GM18858 (cell line): ENCODE results near the gene PRKCE.

ENCODE experiments used
- ATAC-seq: cut with Tn5 transposase; IDR thresholded peaks from one replicate; pipeline ENCODE4 v1.9.1; 2021; ENCODE audit not compliant: unreplicated experiment

PRKCE gene

DNA sequence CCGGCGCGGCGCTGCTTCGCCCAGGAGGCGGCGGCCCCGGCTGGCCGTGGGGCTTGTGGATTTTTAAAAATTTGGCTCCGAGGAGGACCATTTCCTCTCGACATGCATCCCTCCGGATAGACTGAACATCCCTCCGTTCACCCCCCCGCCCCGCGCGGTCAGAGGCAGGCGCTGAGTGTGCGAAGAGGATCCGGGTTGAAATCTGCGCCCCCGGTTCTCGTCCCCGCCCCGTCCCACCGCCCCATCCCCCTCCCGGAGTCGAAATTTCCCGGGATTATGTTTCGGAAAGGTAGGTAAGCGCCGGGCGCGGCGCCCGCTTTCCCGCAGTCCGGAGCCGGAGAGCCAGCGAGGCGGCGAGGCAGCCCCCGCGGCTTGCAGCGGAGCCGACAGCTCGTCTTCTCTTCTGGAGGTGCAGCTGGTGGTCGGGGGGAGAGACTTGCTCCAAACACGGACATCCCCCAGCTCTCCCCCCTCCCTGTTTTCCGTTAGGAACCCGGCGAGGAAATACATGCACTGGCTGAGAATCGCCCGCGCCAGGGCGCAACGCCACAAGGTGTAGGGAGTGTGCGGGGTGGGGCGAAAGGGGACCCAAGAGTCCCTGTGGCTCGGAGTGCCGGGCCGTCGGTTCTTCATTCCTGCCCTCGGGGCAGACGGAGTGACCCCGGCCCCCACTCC is at the start of gene PRKCE:
TSS of gene PRKCE (plus strand) at position 261 of the 675 bp plus-strand sequence.
- ATAC-seq: peak; percentile 13

DNA sequence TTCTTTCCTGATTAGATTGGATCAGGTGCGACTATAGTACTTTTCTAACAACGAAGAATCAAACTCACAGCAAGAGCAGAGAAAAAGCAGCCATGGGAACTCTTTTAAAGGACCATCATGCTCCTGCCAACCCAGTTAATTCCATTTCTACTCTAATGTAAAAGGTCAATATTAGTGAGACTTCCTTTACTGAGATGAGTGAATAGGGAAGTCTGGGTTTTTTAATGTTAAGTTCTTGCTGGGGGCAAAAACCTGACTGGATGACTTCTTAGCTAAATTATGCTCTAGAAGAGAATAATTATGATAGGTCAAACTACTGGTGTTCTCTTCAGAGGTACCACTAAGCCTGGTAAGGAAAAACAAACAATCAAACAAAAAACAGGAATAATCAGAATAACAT is 48.9 kb upstream of the PRKCE start:
- no peak for ATAC-seq

DNA sequence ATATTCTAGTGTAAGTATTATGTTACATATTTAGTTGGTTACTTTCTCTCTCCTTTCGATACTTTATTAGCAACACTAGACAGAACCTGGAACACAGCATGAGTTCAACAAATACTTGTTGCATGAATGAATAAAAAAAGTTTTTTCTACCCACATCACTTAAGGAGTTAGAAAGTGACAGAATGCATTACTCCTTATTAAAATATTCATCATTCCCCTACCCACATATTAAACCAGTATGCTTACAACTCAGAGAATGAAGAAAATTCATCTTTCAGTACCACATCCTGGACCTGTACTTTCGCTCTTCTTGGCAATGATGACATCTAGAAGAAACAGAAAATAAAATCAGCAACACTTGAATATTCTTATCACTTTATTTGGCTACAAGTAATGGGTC is 46.4 kb upstream of the PRKCE start:
- ATAC-seq: no peak

DNA sequence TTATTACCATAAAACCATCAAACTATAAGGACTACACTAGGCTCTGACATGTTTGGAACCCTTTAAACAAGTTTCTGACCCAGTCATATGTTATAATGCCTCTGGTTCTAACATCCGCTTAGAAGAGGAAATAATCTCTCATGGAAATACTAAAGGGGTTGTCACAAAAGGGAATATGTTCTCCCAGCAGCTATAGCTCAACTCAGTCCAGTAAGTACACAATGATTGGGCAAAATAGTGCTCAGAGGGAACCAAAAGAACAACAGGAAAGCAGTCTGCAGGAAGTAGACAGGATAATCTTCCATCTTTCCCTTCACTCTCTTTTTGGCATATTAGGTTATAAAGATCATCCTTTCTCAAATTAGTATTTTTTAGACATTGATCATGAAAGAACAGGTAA is 44.7 kb upstream of the PRKCE start:
- ATAC-seq: no peak

DNA sequence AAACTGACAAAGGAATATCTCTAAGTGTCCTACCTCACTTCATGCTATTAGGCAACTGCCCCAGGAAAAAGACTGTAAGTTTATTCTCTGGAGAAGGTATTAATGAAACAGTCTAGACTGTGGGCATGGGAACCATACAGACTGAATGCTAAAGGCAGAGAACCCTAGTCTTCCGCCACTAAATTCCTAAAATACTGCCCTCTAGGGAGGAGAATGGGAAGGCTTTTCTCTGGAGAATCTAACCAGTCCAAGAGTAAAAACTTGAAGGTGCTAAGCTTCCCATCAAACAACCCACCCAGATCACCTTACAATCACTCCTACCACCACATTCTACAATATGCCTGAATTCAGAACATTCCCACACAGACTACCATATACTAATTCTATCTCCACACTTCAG is 43.8 kb upstream of the PRKCE start:
- no peak for ATAC-seq

- no peak for ATAC-seq
Measured at GRCh38 chr2:45610281-45611019, 41.0 kb upstream of the PRKCE start.

DNA sequence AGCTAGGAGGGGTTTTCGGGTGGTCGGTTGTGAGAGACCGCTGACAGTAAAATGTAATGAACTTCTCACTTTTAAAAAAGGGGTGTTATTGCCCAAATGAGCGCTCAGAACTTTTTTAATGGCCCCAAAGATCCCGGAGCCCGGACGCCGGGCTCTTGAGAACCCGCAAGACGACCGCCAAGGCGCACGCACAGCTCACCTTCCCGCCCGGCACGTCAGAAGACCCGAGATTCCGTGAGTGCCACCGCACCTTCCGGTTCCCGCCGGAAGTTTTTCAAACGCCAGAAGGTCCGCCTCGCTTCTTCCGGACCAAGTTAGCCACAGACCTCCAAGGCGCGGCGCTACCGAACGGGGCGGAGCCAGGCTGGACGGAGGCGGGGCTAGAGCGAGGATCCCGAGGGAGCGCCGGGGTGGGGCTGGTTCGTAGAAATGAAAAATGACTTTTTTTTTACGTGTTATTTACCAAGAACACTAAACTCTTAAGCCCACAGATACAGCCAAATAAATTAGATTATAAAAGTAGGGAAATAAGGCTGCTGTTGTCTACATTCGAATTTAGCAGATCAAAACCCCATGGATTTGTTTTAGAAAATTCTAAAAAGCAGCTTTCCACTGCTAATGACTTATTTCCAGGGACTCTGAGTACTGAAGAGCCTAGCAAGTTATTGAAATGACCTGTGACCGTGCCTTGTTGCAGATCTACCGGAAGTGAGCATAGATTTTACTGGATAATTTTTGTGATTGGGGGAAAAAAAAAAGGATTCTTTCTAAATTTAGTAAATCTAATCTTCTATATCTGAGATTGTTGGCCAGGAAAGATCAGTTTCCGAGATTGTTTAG is 40.2 kb upstream of the PRKCE start, which contains the start of gene SRBD1:
TSS of gene SRBD1 (minus strand) at position 248 of the 840 bp plus-strand sequence. CDS start 5,826 bp downstream, outside the sequence.
- ATAC-seq: peak; percentile 83

GRCh38 chr2:45612285-45612684 is 39.2 kb upstream of the PRKCE start:
- no peak for ATAC-seq

DNA sequence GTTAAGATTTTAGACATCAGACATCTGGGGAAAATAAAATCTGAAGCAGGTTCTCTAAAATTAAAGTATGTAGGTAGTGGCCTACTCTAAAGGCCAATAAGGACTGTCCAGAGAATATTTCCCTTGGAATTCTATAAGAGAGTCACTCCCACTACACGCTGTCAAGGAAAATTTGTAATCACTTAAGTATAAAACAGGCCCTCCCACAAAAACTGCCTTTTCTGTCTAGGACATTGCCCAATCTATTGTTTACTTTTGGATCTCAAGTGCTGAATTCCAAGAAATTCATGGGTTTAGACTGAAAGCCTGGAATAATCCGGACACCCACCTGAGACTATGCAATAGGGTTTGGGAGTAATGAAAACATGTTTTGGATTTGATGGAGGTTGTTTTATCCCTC is 38.7 kb upstream of the PRKCE start:
- no peak for ATAC-seq

GRCh38 chr2:45614330-45614729 is 37.1 kb upstream of the PRKCE start:
- ATAC-seq: no peak

DNA sequence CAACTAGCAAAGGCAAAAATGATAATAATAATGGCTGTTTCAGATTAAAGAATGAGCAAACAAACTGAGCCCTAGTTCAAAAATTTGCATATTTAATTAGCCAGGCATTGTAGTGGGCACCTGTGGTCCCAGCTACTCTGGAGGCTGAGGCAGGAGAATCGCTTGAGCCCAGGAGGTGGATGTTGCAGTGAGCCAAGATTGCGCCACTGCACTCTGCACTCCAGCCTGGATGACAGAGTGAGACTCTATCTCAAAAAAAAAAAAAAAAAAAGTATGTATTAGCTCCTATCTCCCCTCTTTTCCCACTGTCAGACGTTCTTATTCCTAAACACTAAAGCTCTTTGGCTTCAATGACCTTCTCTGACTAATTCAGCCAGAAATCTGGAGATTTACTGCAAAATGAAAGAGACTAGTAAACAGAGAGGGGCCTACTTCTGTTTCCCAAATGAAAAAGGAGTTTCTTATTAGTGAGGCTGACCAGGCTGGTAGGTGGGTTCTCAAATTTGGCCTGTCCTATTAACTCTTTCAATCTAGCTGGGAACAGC is 36.5 kb upstream of the PRKCE start:
- no peak for ATAC-seq

- ATAC-seq: no peak
Measured at GRCh38 chr2:45616658-45617411, 34.6 kb upstream of the PRKCE start.

GRCh38 chr2:45617496-45617895 is 34.0 kb upstream of the PRKCE start:
- ATAC-seq: no peak

GRCh38 chr2:45622336-45623075 is 29.0 kb upstream of the PRKCE start:
- ATAC-seq: no peak

- ATAC-seq: no peak
Measured at GRCh38 chr2:45623098-45623497, 28.4 kb upstream of the PRKCE start.

DNA sequence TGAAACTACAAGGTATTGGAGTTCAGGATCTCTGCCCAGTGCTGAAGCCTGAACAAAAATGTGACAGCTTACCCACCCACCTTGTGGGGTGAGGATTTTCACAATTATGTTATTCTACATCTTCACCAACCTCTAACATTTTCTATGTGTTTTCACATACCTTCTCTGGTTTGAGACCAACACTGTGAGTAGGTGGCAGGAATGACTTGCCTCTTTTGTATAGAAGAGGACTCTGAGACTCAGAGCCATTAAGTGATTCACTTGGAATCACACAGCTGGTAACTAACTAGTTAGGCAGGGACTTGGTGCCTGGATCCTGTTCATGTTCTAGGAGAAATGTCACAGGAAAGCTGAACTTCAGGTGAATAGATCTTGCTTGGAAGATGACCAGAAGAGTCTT is 25.7 kb upstream of the PRKCE start:
- ATAC-seq: no peak

DNA sequence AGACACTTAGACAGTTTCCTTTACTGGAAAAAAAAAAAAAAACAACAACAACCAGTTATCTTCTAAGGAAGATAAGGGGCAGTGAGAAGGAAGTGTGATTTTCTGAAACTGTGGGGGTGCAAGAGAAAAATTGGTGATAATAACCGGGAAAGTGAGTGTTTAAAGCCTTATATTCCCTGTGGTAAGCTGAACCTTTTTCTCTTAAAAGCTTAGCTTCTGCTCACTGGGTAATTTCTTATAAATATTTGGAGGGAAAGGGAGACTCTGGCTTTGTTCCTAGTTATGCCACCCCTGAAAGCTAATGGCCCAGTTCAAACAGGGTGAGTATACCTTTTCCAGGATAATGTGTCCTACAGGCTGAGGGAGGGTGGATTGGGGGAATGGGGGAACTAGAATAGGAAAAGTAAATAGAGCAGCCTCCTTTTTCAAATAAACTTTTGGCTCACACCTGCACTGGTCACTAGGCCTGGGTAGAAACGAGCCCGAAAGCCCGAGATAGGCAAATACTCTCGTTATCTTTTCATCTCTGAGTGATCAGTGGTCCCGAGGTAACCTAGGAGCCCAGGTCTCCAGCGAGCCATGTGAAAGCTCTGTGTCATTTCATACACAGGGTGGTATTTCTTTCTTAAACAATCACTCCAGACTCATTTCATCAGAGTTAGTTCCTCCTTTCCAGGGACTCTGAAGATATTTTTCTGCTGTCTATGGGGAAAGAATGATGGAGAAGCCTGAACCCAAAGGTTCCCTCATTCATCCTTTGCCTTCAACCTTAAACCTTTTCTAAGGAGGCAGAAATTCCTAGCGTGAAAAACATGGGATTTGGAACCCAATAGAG is 24.9 kb upstream of the PRKCE start:
- no peak for ATAC-seq

GRCh38 chr2:45627911-45628310 is 23.6 kb upstream of the PRKCE start:
- ATAC-seq: no peak

DNA sequence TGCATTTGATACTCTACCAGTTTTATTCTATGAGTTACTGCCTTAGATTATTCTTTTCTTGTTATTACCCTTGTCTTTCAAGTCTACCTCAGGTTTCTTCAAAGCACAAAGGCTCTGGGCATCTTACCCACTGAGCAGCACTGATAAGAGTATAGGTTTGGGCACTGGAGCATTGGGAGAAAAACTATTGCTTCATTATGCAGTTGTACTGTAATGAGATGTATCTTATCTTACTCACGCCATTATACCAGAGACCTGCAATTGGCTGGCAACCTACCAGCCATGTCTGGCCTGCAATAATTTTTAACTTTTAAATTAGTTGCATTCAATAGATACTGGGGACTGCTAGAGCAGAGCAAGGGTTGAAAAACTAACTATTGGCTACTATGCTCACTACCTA is 21.5 kb upstream of the PRKCE start:
- no peak for ATAC-seq
